WERI-Rb-1 (cell line): ENCODE measurements around the gene MRPL54.

Source experiments
- DNase-seq: peaks from one replicate; pipeline ENCODE4 v3.0.0-alpha.2; 2020
- H3K27ac ChIP-seq: fragments of 250-450 bp; sonication (Bioruptor Pico); 2 replicates; pipeline ENCODE4 v1.5.1; 2020; ENCODE audit warnings: mild to moderate bottlenecking, moderate library complexity
- H3K27me3 ChIP-seq: fragments of 250-450 bp; sonication (Bioruptor Pico); 2 replicates; pipeline ENCODE4 v1.5.1; 2021; ENCODE audit warnings: mild to moderate bottlenecking, low read depth, moderate library complexity; ENCODE audit not compliant: insufficient read depth, severe bottlenecking
- H3K36me3 ChIP-seq: fragments of 250-450 bp; sonication (Bioruptor Pico); 2 replicates; pipeline ENCODE4 v1.5.1; 2020; ENCODE audit warnings: mild to moderate bottlenecking, moderate library complexity
- H3K4me3 ChIP-seq: 2 replicates; pipeline ENCODE4 v1.5.1; 2011; ENCODE audit warnings: low read depth, mild to moderate bottlenecking, control low read depth, low read length
- H3K9me3 ChIP-seq: fragments of 250-450 bp; sonication (Bioruptor Pico); 2 replicates; pipeline ENCODE4 v1.5.1; 2021; ENCODE audit warnings: mild to moderate bottlenecking, moderate library complexity; ENCODE audit not compliant: severe bottlenecking
- TF ChIP-seq, protein P1 (sequence below): IDR thresholded peaks from 2 replicates; pipeline ENCODE4 v1.5.1; 2011; ENCODE audit warnings: low read depth, mild to moderate bottlenecking, control low read depth, inconsistent platforms, low read length

The MRPL54 gene

DNA sequence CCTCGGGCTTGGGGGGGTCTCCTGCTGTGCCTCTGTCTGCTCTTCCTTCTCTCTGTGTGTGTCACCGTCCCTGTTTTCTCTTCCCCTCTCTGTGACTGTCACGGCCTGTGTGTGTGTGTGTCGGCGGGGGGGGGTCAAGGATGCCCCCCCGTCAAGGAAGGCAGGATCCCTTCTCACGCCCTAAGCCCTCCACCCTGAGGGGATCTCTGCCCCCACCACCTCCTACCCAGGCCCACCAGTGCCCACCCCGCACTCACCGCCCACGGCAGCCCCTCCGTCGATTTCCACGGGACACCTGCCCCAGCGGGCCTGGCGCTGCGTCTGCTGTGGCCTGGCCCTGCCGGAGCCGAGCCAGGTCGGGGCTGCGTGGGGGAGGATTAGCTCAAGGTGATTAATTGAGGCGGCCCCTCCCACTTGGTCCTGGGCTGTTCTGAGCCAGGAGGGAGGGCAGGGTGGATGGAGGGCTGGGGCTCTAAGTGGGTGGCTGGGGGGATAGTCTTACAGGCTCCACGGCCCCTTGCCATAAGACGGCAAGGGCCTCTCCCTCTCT, 9.5 kb downstream of the MRPL54 start, which contains the start of gene RAX2:
TSS of gene RAX2 (minus strand) at position 323 of the 550 bp plus-strand sequence. CDS start 486 bp downstream, outside the sequence.
- TF ChIP-seq, protein P1, sequence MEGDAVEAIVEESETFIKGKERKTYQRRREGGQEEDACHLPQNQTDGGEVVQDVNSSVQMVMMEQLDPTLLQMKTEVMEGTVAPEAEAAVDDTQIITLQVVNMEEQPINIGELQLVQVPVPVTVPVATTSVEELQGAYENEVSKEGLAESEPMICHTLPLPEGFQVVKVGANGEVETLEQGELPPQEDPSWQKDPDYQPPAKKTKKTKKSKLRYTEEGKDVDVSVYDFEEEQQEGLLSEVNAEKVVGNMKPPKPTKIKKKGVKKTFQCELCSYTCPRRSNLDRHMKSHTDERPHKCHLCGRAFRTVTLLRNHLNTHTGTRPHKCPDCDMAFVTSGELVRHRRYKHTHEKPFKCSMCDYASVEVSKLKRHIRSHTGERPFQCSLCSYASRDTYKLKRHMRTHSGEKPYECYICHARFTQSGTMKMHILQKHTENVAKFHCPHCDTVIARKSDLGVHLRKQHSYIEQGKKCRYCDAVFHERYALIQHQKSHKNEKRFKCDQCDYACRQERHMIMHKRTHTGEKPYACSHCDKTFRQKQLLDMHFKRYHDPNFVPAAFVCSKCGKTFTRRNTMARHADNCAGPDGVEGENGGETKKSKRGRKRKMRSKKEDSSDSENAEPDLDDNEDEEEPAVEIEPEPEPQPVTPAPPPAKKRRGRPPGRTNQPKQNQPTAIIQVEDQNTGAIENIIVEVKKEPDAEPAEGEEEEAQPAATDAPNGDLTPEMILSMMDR: no peak
- peak within 1 kb of the TSS; percentile 94 for H3K27ac ChIP-seq
- H3K27me3 ChIP-seq: no peaks in the 10 kb centered on the region
- peak; percentile 95 for DNase-seq
- no peaks in the 10 kb centered on the region for H3K9me3 ChIP-seq
- peaks cover 40% of the 10 kb centered on the region for H3K36me3 ChIP-seq
- H3K4me3 ChIP-seq: peak within 1 kb of the TSS; percentile 88

DNA sequence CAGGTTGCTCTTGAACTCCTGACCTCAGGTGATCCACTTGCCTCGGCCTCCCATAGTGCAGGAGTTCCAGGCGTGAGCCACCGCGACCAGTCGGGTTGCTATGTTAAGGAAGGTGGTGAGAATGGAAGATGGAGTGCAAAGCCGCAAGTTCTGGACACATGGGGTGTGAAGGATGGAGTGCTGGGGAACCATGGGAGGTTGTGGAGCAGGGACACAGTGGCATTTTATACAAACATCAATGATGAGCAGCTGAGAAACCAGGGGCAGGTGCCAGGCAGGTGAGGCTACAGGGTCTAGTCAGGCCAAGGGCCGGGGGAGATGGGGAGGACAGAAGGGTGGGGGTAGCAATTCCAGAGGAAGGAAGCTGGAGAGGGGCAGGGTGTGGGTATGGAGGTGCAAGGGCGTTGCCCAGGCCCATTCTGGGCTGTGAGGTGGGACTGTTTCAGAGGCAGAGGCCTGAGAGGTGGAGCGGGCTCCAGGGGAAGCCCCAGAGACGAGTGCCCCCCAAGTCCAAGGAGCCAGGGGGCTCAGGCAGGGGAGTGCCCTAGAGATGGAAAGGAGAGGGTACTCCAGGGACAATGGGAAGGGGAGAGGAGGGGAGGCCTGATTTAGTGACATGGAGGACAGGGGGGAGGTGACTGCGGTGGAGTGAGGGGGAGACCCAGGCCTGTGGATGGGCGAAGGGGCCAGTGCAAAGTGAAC, 11.5 kb downstream of the MRPL54 start:
- Histone ChIP-seq H3K9me3 (no peaks in the 10 kb centered on the region), H3K27ac (peak overlapping the region; percentile 94), H3K36me3 (peaks cover 49% of the 10 kb centered on the region), H3K4me3 (no peak overlapping the region), H3K27me3 (no peaks in the 10 kb centered on the region)
- DNase-seq: no peak
- TF ChIP-seq, protein P1: no peak

DNA sequence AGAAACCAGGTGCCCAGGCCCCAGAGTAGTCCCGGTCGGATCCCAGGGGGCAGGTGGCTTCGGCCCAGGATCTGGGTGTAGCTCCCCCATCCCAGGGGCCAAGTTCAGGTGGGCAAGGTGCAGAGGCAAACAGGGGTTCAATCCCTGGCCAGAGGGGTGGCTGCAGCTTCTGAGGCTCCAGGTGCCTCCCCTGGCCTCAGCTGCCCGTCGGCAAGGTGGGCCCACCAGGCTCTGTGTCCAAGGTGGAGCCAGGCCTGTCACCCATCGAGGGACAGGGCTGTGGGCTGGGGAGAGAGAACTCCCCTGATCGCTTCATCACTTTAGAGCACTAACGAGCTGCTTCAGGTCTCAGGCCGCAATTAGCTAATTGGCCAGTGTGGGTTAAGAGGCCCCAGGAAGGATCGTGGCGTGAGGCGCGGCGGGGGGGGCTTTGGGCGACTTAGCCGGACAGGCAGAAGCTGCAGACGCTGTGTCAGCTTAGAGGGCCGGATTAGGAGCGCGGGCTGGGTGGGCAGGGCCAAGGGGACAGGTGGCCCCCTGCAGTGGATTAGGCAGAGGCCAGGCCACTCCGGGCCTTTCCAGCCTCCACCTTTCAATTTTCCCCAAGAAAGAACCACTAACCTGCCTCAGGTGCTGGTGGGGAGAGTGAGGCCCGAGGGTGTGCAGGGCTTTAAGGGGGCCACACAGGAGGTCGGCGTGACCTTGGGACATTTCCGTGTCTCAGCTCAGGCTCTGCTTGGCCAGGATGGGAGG, 12.3 kb downstream of the MRPL54 start:
- peak; percentile 100 for DNase-seq
- Histone ChIP-seq H3K36me3 (peaks cover 46% of the 10 kb centered on the region), H3K4me3 (peak overlapping the region; percentile 5; the same call in 1 of the 2 replicates), H3K27ac (peak overlapping the region; percentile 94), H3K27me3 (no peaks in the 10 kb centered on the region), H3K9me3 (no peaks in the 10 kb centered on the region)
- TF ChIP-seq, protein P1: no peak

DNA sequence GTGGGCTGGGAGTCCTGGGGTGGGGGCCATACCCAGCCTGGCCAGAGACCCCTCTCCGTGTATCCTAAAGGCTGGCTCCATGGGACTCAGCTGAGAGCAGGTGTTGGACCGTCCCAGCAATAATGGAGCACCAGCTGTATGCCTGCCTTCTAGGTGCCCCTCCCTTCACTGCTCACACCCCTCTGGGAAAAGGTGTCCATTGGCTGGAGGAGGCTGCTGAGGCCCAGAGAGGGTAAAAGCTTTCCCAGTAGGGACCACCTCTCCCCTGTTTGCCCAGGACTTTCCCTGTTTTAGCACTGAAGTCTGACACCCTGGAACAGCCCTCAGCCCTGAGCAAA, 12.9 kb downstream of the MRPL54 start:
- DNase-seq: no peak
- TF ChIP-seq, protein P1: no peak

DNA sequence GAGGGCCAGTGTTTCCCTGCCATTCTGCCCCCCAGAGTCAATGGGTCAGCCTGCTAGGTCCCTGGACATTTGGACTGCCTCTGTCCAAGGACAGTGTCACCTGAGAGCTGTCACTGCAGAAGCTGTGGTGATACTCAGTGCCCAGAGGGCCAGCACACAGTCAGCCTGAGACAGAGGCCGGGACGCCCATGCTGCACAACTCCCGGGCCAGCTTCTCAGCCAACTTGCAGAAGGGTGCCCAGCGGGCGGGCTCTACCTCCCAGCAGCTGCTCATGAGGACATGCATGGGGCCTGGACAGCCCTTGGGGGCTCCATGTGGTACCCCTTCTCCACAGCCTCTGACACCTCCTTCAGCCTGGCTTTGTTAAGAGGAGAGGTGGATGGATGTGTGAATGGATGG, 13.3 kb downstream of the MRPL54 start:
- DNase-seq: no peak
- Histone ChIP-seq H3K36me3 (peaks cover 38% of the 10 kb centered on the region), H3K4me3 (no peak overlapping the region), H3K27ac (peak overlapping the region; percentile 94), H3K27me3 (no peaks in the 10 kb centered on the region), H3K9me3 (no peaks in the 10 kb centered on the region)
- TF ChIP-seq, protein P1: no peak

More for the DNA sequence above, 12.9 kb downstream of the MRPL54 start:
- H3K27ac ChIP-seq: peak overlapping the region; percentile 94
- no peak overlapping the region for H3K4me3 ChIP-seq
- no peaks in the 10 kb centered on the region for H3K27me3 ChIP-seq
- H3K9me3 ChIP-seq: no peaks in the 10 kb centered on the region
- H3K36me3 ChIP-seq: peaks cover 41% of the 10 kb centered on the region
